Fibroblast of villous mesenchyme (primary cell): ENCODE results near the gene CUL9. TPM values are rescaled to one million over a fixed set of nuclear protein-coding genes. Genes with fewer than 3 reads are reported as not detected.

Experiments
- DNase-seq: peaks from one replicate; pipeline ENCODE4 v3.0.0-alpha.2; 2010; ENCODE audit warnings: low read depth
- H3K4me3 ChIP-seq: 2 replicates; pipeline ENCODE4 v1.5.1; 2011; ENCODE audit warnings: low read depth, mild to moderate bottlenecking, low read length
- total RNA-seq: library from RNA; depleted of rRNA; stranded (reverse); fragments of >200 nt; gene quantifications from 2 replicates; pipeline ENCODE4 v1.2.3, GENCODE V29; 2012
- TF ChIP-seq, protein P1 (sequence below): IDR thresholded peaks from 2 replicates; pipeline ENCODE4 v1.5.1; 2012; ENCODE audit warnings: low read depth, mild to moderate bottlenecking, low read length; ENCODE audit not compliant: insufficient read depth

CUL9 gene
- total RNA-seq, 1 donor, result 23.3 TPM

DNA sequence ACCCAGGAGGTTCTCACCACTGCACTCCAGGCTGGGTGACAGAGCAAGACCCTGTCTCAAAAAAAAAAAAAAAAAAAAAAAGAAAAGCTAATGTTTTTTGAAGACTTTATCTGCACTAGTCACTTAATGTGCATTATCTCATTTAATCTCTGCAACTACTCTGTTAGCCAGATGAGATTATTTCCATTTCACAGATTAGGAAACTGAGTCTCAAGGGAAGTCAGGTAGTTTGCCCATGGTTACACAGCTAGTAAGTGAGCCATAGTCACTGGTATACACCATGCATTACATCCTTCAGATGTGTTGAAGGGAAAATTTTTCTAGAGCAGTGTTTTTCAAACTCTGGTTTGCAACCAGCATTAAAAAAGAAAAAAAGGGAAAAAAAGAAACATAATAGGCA is 18.1 kb upstream of the CUL9 start:
- DNase-seq, result no peak
- TF ChIP-seq, protein P1, sequence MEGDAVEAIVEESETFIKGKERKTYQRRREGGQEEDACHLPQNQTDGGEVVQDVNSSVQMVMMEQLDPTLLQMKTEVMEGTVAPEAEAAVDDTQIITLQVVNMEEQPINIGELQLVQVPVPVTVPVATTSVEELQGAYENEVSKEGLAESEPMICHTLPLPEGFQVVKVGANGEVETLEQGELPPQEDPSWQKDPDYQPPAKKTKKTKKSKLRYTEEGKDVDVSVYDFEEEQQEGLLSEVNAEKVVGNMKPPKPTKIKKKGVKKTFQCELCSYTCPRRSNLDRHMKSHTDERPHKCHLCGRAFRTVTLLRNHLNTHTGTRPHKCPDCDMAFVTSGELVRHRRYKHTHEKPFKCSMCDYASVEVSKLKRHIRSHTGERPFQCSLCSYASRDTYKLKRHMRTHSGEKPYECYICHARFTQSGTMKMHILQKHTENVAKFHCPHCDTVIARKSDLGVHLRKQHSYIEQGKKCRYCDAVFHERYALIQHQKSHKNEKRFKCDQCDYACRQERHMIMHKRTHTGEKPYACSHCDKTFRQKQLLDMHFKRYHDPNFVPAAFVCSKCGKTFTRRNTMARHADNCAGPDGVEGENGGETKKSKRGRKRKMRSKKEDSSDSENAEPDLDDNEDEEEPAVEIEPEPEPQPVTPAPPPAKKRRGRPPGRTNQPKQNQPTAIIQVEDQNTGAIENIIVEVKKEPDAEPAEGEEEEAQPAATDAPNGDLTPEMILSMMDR, result no peak
- no peak overlapping the region for H3K4me3 ChIP-seq

DNA sequence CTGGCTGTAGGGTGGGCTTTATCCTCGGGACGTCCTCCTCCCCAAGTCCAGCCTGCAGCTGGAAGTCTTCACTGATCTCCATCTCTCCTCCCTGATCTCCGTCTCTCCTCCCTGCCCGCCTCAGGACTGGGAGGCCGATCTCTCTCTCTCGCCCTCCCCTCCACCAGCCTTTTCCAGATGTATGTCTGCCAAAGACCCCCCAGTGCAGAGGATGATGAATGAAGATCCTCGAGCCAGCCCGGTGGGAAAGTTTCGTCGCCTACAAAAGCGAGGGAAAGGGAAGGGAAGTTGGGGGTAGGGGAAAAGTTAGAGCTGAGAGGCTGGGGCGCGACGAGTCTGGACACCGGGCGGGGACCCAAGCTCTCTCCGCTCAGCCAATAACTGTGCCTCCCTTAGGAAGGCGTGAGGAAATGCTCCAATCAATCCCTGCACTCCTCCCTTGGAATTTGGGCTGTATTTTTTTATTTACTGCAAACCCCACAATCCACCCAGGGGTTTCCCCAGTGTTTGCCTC is 11.5 kb upstream of the CUL9 start:
- DNase-seq, result no peak

DNA sequence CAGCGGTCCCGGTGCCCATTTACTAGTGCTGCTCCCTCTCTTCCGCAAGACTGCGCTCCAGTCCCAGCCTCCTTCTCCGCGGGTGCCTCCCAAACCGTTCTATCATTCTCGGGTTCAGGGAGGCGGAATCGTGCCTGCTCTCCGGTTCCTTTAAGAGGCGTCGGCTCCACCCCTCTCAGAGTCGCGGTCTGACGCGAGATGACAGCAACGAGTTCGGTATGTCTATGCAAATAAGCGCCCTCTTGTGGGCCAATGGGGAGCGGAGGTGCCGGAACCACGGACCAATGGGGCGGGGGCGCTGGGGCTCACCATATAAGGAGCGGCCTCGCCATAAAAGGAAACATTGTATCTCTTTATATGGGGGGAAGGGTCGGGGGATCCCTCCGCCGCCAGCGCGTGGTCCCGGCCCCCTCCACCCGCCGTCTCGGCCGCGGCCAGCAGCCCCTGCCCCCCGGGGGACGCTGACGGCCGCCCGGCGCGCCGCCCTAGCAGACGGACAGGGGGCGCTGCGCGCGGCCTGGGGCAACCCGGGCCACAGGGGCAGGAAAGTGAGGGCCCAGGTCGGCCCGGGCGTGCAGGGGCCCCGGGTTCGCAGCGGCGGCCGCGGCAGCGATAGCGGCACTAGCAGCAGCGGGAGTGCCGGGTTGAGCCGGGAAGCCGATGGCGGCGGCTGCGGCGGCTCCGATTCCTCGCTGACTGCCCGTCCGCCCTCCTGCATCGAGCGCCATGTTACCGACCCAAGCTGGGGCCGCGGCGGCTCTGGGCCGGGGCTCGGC is 10.9 kb upstream of the CUL9 start, which contains the start of gene SRF:
TSS of gene SRF (plus strand) at position 339 of the 776 bp plus-strand sequence. CDS start at position 727, 388 bp downstream.
- DNase-seq, result peak; percentile 100
- TF ChIP-seq, protein P1, result peak; percentile 53
- peak within 1 kb of the TSS; percentile 90 for H3K4me3 ChIP-seq

More for the DNA sequence above, 11.5 kb upstream of the CUL9 start:
- TF ChIP-seq, protein P1, result no peak
- peak overlapping the region; percentile 77 for H3K4me3 ChIP-seq

DNA sequence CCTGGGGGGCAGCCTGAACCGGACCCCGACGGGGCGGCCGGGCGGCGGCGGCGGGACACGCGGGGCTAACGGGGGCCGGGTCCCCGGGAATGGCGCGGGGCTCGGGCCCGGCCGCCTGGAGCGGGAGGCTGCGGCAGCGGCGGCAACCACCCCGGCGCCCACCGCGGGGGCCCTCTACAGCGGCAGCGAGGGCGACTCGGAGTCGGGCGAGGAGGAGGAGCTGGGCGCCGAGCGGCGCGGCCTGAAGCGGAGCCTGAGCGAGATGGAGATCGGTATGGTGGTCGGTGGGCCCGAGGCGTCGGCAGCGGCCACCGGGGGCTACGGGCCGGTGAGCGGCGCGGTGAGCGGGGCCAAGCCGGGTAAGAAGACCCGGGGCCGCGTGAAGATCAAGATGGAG is 10.3 kb upstream of the CUL9 start:
- no peak for DNase-seq
- TF ChIP-seq, protein P1, result no peak
- peak overlapping the region; percentile 90 for H3K4me3 ChIP-seq

DNA sequence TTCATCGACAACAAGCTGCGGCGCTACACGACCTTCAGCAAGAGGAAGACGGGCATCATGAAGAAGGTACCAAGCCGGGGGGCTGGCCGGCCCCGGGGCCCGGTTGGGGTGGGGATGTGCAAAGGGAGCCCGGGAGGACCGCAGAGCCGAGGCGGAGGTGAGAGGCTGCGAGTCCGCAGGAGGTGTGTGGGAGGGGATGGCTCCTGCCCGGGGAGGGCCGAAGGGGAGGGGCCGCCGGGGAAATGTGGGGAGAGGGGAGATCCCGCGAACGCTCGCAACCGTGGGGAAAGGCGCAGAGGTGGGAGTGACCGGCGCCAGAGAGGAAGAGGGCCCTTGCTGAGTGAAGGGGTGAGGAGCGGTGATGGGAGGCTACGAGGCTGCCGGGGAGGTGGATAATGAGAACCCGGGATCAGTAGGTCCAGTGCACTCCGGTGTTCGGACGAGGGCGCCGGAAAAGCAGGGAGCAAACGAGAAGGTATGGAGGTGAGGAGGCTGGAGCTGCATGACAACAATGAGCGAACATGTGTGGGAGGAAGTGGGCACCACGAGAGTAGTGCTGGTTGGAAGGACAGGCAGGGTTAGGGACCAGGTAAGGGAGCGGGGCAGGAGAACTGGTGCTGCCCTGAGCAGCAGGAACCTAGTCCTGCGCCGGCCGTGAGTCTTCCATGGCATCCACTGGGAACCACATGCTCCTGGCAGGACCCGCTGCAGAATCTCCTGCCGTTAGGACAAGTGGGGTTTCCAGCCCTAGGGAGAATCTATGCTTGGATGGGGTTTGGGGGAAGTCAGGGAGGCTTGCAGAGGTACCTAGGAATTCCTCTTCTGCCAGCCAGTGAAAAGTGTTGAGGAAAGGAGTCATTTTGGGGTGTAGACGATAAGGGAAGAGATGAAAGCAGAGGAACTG is 9.6 kb upstream of the CUL9 start:
- peak overlapping the region; percentile 90 for H3K4me3 ChIP-seq
- TF ChIP-seq, protein P1, result no peak
- peak; percentile 33 for DNase-seq

DNA sequence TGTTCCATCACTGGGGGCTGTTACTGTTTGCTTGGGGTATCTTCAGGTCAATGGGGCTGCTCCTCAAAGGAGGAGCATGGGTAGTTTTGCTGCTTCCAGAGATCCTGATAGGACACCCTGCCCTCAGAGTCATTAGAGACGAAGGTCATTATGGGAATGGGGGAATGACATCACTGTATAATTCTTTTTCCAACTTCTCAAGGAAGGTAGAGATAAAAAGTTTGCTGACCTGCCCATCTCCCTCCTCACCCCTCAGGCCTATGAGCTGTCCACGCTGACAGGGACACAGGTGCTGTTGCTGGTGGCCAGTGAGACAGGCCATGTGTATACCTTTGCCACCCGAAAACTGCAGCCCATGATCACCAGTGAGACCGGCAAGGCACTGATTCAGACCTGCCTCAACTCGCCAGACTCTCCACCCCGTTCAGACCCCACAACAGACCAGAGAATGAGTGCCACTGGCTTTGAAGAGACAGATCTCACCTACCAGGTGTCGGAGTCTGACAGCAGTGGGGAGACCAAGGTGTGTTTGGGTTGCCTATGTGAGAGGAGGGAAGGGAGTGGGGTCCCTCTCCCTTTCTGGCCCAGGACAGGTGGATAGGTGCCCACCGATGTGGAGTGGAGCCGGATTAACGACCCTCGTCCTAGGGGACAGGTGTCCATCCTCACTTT is 8.3 kb upstream of the CUL9 start:
- peak overlapping the region; percentile 90 for H3K4me3 ChIP-seq
- TF ChIP-seq, protein P1, result no peak
- no peak for DNase-seq
